Measurements from ENCODE around the gene TMED9. TPM values are rescaled to one million over a fixed set of nuclear protein-coding genes. Genes with fewer than 3 reads are reported as not detected.

TMED9 gene
- total and polyA plus RNA-seq, 2 donors (not counting 3 experiments of a cell fraction or from before 2014, with no cell fraction given), result 291 to 331 TPM

GRCh38 chr5:177588413-177588909 is 3.5 kb upstream of the TMED9 start:
- Histone ChIP-seq H3K9me1 (replicated peaks; ENCODE audit: control insufficient read depth, extremely low read depth, insufficient read depth, low read length) (no peaks in the 10 kb centered on the region), H3K79me2 (ENCODE audit: control insufficient read depth, insufficient read depth, low read length) (peaks cover 14% of the 10 kb centered on the region), H3K9me3 (replicated peaks; ENCODE audit: control insufficient read depth, insufficient read depth, low read length) (no peaks in the 10 kb centered on the region), H3K9ac (replicated peaks; ENCODE audit: extremely low read depth, insufficient read depth, low read length) (no peak overlapping the region), H3K27ac (ENCODE audit: insufficient read depth, low read depth, low read length) (no peak overlapping the region), H4K20me1 (replicated peaks; ENCODE audit: control insufficient read depth, extremely low read depth, insufficient read depth, low read length) (no peaks in the 10 kb centered on the region), H3K4me2 (ENCODE audit: insufficient read depth, low read length) (no peak overlapping the region), H3K4me1 (ENCODE audit: control insufficient read depth, extremely low read depth, insufficient read depth, low read length) (peaks cover 8% of the 10 kb centered on the region), H2AFZ (ENCODE audit: low read depth, low read length) (no peak overlapping the region), H3K27me3 (ENCODE audit: control insufficient read depth in 2 of 2, insufficient read depth in 2 of 2, low read length in 2 of 2) (peaks cover 22 to 42% of the 10 kb centered on the region in 2 experiments), H3K4me3 (replicated peaks in 1 of 3; ENCODE audit: insufficient read depth in 1 of 3, low read depth in 1 of 3, low read length in 3 of 3) (no peak overlapping the region), H3K36me3 (ENCODE audit: control insufficient read depth in 2 of 2, extremely low read depth in 1 of 2, insufficient read depth in 2 of 2, low read length in 2 of 2) (peaks cover 0 to 2% of the 10 kb centered on the region in 2 experiments)
- CTCF ChIA-PET, result no interaction called here
- no TSS peak for BruUV-seq (replicated peaks)
- intact Hi-C loops (cut with micrococcal nuclease) (no loop called here), dilution Hi-C loops (cut with MboI; ENCODE audit: extremely low pct_ligation_motif_present, low sequenced_read_pairs) (no loop called here)
- FAIRE-seq, result no peak
- DNase-seq (ENCODE audit: low read depth, low spot score), result no peak
- POLR2A ChIA-PET, result no interaction called here
- TF ChIP-seq EZH2 (IDR thresholded peaks at IDR 0.05; ENCODE audit: borderline replicate concordance, low read depth, low read length, severe bottlenecking), result peak; percentile 52
- no peak for TF ChIP-seq FOS (IDR thresholded peaks at IDR 0.05; ENCODE audit: borderline replicate concordance, insufficient read depth, low read length)

- TF ChIP-seq FOS (IDR thresholded peaks at IDR 0.05; ENCODE audit: borderline replicate concordance, insufficient read depth, low read length) (no peak), MYC (IDR thresholded peaks at IDR 0.05; ENCODE audit: low read depth, low read length) (no peak), POLR2AphosphoS5 (IDR thresholded peaks at IDR 0.05; ENCODE audit: insufficient read depth, low read depth, low read length) (no peak), CTCF (IDR thresholded peaks at IDR 0.05; ENCODE audit: extremely low read depth in 1 of 2, insufficient read depth in 1 of 2, low read depth in 1 of 2, low read length in 2 of 2) (no peak), POLR2A (IDR thresholded peaks at IDR 0.05; ENCODE audit: low read depth, low read length) (no peak), GATA2 (IDR thresholded peaks at IDR 0.05; ENCODE audit: insufficient read depth, insufficient read length, low read depth, low read length) (no peak), JUN (IDR thresholded peaks at IDR 0.05; ENCODE audit: borderline replicate concordance, insufficient read depth, insufficient read length, low read depth) (no peak), MAX (IDR thresholded peaks at IDR 0.05; ENCODE audit: insufficient read depth, insufficient read length) (no peak), EZH2 (IDR thresholded peaks at IDR 0.05; ENCODE audit: borderline replicate concordance, low read depth, low read length, severe bottlenecking) (no peak)
- no peak for DNase-seq (ENCODE audit: low read depth, low spot score)
- no peaks in the 10 kb centered on the region for H4K20me1 ChIP-seq (replicated peaks; ENCODE audit: control insufficient read depth, extremely low read depth, insufficient read depth, low read length)
- no peak overlapping the region for H3K27ac ChIP-seq (ENCODE audit: insufficient read depth, low read depth, low read length)
- no peak overlapping the region for H3K4me2 ChIP-seq (ENCODE audit: insufficient read depth, low read length)
- no peaks in the 10 kb centered on the region for H3K9me1 ChIP-seq (replicated peaks; ENCODE audit: control insufficient read depth, extremely low read depth, insufficient read depth, low read length)
- H3K36me3 ChIP-seq (ENCODE audit: control insufficient read depth in 2 of 2, extremely low read depth in 1 of 2, insufficient read depth in 2 of 2, low read length in 2 of 2), result peaks cover 12 to 20% of the 10 kb centered on the region in 2 experiments
- no peak overlapping the region for H3K4me3 ChIP-seq (replicated peaks in 1 of 3; ENCODE audit: insufficient read depth in 1 of 3, low read depth in 1 of 3, low read length in 3 of 3)
- FAIRE-seq, result no peak
- no peak overlapping the region for H3K9ac ChIP-seq (replicated peaks; ENCODE audit: extremely low read depth, insufficient read depth, low read length)
- H3K27me3 ChIP-seq (ENCODE audit: control insufficient read depth in 2 of 2, insufficient read depth in 2 of 2, low read length in 2 of 2), result peaks cover 16 to 33% of the 10 kb centered on the region in 2 experiments
- no TSS peak for BruUV-seq (replicated peaks)
- H3K9me3 ChIP-seq (replicated peaks; ENCODE audit: control insufficient read depth, insufficient read depth, low read length), result no peaks in the 10 kb centered on the region
- ChIA-PET POLR2A (no interaction called here), CTCF (no interaction called here)
- dilution Hi-C loops (cut with MboI; ENCODE audit: extremely low pct_ligation_motif_present, low sequenced_read_pairs), result no loop called here
- H3K79me2 ChIP-seq (ENCODE audit: control insufficient read depth, insufficient read depth, low read length), result peaks cover 23% of the 10 kb centered on the region
- intact Hi-C loops (cut with micrococcal nuclease), result loop anchor here (5.0 to 10.0 kb wide), 2 partner anchors 38 to 1206 kb away; partner anchors contain the start of genes FAM193B, HIGD2A and NOP16
- peaks cover 9% of the 10 kb centered on the region for H3K4me1 ChIP-seq (ENCODE audit: control insufficient read depth, extremely low read depth, insufficient read depth, low read length)
- H2AFZ ChIP-seq (ENCODE audit: low read depth, low read length), result no peak overlapping the region
Observed at GRCh38 chr5:177590406-177590805, 1.6 kb upstream of the TMED9 start.
